HG03521 (cell line): ENCODE data around the gene TOM1L2.

Experiments used
- ATAC-seq: cut with Tn5 transposase; IDR thresholded peaks from one replicate; pipeline ENCODE4 v1.9.1; 2021; ENCODE audit warnings: mild to moderate bottlenecking, moderate library complexity; ENCODE audit not compliant: unreplicated experiment

TOM1L2 gene

DNA sequence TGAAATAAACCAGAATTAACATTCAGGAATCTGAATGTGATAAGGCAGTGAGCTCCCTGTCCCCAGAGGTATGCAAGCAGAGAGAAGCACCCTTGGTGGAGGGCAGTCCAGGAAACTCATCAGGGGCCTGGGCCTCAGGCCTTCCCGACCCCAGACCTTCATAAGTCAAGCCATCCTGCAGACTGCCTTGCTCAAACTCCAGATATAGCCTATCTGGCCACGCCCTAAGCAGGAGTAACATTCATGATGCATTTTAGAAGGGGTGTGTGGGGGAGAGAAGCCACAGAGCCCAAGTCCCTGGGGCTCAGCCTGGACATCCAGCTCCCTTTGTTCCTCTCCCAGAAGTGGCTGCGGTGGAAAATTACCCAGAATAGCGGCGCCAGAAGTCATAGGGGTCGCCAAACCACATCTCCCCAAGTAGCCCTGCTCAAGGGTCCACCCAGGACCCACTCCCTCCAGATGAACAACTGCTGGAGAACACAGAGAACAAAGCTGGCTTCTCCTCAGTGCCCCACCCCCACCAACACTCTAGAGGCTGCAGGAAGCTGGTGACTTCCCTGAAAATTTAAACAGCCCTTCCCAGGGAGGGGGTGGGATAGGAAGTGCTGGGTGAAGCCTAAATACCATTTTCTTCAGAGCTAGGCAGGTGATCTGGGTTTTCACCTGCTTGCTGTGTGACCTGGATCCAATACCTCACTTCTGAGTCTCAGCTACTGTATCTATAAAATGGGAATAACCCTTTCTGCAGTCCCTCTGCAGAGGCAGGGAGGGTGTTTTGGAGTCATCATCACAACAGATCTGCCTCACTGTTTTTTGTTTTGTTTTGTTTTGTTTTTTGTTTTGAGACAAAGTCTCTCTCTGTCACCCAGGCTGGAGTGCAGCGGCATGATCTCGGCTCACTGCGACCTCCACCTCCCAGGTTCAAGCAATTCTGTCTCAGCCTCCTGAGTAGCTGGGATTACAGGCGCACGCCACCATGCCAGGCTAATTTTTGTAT is 133.9 kb downstream of the TOM1L2 start:
- ATAC-seq = no peak

DNA sequence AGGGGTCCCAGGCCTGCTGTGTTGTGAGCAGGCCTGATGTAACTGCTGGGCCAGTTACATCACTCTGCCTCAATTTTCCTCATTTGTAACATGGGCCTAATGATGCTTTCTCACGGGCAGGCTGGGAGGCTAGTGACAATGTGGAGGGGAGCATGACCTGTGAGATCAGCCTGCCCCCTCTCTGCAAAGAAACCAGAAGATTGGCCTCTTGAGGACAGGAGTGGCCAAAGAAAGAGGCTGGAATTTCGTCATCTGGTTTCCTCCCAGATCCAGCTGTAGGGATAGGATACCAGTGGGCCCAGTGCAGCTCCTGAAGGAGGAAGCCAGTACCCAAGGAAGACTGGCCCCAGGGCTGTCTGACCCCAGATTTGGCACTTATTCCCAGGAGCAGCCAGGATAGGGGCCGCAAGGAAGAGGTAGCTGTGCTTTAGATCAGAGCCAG is 134.8 kb downstream of the TOM1L2 start:
- ATAC-seq = no peak

DNA sequence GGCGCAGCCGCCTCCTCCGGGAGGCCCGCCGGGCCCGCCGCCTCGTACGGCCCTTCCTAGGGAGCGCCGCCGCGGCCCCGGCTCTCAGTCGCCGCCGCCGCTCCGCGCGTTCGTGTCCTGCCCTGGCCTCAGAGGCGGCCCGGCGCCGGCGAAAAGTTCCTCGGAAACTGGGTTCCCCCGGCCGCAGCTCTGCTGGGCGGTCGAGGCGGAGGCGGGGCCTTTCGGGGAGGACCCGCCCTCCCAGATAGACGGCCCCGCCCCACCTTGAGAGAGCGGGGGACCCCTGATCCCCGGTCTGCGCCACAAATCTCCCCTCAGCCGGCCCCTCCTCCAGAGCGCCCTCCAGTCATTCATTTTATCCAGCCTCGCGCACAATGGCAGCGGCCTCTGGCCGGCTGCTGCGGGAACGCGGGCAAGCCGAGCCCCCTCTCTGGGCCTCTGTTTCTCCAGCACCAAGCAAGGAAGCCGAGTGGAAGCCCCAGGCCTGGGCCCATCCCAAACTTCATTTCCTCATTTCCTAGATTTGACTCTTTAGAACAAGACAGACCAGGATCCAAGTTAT is 135.3 kb downstream of the TOM1L2 start, which contains the start of gene SREBF1:
Gene SREBF1 (minus strand): TSS at position 169 of the 562 bp plus-strand sequence. CDS start 169 bp downstream, outside the sequence.
- ATAC-seq = peak; percentile 14

DNA sequence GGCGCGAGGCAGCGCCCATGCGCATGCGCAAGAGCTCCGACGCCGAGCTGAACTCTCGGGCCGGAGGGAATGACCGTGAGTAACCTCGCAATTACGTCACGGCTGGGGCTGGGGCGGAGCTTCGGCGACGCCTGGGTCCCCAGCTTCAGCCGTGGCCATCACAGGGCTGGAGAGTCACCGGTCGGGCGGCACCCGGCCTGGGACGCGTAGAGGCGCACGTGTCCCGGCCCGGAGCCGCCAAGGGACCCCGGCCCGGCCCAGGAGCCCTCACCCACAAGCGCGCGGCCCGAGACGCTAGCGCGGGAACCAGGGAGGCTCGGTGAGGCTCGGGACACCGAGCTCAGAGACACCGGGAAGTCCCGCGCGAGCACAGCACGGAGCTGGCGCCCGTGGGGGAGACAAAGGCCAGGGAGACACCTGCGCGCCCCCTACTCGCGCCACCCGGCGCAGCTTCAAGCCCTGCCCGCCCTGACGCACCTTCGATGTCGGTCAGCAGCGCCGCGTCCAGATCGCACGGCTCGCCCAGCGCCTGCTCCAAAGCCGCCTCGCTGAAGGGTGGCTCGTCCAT is 135.9 kb downstream of the TOM1L2 start:
- ATAC-seq = peak; percentile 63

DNA sequence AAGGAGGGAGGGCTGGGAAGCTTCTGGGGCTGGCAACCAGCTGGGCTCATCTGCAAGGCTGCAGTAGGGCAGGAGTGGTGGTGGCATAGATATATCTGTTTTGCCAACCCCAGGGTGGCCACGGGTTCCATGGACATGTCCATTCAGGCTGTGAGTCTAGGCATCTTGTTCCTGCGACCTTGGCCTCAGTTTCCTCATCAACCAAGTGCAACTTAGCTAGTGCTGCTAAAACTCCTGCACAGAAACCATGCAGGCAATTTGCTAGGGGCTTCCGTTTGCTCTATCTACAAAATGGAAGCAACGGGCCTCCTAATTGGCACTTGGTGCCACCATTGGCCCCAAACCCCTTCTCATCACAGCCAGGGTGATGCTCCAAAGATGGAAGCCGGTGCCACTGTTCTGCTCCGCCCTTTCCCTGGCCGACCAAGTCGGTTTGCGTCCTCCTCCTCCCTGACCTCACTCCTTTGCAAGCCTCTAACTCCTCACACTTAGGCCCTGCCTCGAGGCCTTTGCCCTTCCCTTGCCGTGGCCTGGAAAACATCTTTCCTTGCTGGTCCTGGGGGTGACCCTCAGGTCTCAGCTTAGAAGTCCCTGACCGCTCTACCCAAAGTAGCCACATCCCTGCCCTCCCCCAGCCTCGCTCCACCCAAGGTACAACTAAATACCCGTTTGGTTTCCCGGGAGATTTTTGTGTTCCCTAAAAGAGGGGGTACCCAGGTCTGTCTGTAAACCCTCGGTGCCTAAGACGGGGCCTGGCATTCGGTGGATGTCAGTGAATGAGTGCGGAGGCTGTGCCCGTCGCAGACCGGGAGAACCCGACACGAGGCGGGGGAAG is 136.6 kb downstream of the TOM1L2 start:
- ATAC-seq = no peak

DNA sequence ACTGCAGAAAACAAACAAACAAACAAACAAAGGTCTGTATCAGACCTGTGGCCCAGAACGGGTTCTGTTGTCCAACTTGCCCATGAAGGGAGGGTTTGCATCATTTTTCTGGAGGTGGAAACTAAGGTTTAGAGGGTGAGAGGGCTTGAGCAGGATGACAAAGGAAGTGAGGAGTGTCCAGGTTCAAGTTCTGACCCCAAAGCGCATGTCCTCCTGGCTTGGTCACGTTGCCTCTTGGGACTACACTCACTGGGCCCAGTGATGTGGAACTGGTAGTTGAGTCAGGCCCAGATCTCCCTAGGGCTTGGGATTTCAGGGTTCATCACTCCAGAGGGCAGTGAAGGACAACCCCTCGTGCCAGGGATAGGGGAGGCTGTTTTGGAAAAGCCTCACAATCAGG is 137.2 kb downstream of the TOM1L2 start:
- ATAC-seq = no peak

DNA sequence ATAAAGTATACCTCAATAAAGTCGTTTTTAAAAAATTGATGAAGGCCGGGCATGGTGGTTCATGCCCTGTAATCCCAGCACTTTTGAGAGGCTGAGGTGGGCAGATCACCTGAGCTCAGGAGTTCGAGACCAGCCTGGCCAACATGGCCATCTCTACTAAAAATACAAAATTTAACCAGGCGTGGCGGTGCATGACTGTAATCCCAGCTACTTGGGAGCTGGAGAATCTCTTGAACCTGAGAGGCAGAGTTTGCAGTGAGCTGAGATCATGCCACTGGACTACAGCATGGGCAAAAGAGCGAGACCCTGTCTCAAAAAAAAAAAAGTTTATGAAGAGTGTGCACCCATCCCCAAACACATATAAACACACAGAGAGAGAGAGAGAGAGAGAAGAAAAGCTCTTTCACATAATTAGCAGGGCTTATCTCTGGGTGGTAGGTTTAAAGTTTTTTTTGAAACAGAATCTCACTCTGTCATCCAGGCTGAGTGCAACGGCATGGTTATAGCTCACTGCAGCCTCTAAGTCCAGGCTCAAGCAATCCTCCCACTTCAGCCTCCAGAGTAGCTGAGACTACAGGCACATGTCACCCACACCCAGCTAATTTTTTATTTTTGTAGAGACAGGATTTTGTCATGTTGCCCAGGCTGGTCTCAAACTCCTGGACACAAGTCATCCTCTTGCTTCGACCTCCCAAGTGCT is 138.4 kb downstream of the TOM1L2 start:
- no peak for ATAC-seq

DNA sequence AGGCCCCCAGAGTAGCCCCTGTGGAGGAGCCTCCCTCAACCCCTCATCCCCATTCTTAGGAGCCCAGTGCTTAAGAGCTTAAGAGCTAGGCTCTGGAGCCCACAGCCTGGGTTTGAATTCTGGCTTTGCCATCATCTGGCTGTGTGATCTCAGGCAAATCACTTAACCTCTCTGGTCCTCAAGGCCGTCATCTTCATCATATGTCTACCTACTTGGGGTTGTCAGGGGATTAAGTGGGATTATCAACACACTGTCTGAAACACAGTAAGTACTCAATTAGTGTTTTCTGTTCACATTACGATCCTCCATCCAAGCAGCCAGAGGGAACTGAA is 140.2 kb downstream of the TOM1L2 start:
- no peak for ATAC-seq

DNA sequence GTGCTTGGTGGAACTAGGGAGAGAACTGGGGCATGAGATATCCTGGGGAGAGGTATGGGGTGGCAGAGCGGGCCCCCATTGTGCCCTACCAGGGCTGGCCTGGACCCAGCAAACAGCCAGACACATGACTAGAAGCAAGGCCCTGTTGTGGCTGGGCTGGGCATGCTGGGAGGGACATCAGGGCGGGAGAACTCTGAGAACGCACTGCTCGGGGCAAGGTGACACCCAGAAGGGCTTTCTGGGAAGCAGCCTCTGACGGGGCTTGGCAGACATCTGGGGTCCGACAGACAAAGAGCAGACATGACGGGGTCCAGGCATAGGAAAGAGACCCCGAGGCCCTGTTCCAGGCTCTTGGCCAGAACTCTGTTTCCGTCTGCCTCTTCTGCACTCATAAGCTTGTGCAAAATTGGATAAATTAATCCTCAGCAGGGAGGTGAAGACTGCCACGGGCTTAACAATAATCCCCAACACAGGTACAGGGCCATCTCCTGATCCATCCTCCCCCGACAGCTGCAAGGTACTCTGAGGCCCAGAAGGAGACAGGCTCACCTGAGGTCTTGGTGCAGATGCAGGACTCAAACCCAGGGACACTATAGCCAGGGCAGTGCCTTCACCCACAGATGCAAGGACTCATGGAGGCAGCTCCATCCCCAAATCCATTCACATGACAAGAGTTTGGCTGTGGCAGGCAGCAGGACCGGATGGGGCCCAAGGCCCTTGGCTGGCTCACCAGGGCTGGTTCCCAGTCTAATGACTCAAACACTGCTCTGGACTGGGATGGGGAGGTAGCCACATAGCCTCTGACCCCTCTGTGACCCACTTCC is 140.8 kb downstream of the TOM1L2 start:
- no peak for ATAC-seq

DNA sequence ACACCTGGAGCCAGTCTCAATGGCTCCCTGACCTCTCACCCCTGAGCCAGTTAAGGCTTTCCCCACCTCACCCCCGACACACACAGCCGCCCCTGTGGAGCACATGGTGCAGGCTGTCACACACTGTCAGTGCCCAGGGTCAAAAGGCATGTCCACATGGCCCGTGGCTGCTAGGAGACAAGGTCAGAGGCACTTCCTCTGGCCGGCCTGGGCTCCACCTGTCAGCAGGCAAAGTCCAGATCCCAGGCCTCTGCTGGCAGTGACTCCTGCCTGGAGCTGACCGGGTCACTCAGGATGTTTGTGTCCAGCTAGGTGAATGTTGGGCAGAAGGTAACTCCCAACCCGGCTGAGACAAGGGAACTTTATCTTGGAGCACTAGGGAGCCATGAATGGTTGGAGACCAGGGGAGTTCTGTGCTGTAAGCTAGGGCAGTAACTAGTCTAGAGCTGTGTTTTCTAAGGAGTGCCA is 141.4 kb downstream of the TOM1L2 start:
- ATAC-seq = no peak

DNA sequence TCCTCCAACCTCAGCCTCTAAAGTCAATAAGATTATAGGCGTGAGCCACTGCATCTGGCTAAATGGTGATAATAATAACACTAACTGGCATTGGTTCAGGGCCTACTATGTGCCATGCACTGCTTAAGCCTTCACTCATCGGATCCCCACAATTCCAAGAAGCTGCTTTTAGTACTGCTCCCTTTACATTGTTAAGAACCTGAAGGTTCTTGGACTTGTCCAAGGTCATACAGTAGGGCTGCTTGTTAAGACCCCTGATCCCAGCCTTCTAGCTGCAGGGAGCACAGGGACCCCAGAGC is 142.0 kb downstream of the TOM1L2 start:
- ATAC-seq = no peak

DNA sequence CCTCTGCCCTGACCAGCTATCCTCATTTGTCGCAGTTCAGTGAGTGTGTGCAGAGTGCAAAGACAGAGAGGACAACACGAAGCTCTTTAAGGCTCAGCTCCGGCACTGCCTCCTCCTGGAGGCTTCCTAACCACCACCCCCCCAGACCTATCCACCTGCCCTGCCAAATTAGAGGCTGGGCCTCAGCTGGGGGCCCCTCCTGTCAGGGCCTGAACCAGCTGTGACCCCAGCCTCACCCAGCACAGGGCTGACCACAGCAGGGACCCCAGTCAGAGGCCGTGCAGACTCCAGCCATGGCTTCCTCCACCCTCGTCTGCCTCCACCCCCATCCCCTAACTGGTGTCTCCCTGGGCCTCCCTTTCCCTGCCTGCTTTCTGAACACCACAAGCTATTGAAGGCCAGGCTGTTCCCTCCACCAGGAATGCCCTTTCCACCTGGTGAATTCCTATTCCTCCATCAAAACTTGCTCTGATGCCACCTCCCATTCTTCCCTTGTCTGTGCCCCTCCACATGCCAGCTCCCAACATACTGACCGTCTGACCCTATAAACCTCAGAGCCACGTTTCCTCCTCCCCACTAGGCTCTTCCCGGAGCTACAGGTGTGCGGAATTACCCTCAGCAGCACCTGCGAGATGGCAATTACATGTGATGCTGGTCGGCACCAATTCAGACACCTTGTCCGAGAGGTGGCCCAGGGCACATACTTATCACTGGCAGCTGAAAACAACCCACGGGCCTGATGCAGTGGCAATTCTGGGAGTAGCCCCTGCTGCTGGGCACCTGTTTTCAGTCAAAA is 144.2 kb downstream of the TOM1L2 start:
- no peak for ATAC-seq

DNA sequence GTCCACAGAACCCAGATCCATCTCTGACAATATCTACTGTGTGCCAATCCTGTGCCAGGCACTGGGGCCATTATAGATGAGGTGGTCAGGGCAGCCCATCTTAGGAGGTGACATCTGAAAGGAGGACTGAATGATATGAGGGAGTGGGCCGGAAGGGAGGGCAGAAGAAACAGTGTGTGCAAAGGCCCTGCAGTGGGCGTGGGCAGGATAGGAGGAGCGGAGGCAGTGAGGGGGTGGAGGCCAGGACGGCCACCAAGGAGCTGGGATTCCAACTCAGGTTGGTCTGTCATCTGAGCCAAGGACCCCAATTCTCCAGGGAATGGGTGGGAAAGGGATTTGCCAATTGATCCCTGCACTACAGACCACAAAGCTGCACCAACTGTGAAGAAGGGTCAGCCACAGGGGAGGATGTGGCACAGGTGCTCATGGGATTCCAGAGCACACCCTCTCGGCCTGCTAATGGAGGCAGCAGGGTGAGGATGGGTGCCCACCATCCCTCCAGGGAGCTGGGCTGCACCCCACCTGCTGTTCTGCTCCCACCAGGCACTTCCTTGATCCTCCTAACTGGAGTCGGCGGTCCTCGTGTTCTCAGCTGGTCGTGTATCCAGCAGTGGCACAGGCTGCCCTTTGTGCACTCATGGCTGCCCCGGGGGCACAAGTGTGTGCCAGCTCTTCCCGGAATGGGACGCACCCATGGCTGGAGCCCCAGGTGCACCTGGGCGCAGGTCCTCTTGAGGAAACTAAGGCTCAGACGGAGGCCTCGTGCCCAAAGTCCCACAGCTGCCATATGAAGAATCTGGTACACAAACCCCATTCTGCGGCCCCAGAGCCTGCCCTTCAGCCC is 145.0 kb downstream of the TOM1L2 start:
- ATAC-seq = no peak

DNA sequence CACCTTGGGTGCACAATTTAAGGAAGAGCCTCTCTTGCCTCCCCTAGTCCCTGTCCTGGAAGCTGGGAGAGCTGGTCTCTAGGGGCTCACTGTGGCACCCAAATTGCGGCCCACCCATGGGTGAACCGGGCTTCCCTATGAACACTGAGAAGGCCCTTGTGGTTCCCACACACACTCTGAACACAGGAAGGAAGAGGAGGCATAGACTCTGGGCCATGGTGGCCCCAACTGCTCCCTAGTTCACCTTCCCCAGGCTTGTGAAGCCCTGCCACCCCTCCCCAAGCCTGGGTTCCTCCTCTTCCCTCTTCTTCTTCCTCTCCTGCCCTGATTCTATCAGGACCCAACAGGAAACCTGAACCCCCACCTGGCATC is 145.9 kb downstream of the TOM1L2 start:
- ATAC-seq = no peak

DNA sequence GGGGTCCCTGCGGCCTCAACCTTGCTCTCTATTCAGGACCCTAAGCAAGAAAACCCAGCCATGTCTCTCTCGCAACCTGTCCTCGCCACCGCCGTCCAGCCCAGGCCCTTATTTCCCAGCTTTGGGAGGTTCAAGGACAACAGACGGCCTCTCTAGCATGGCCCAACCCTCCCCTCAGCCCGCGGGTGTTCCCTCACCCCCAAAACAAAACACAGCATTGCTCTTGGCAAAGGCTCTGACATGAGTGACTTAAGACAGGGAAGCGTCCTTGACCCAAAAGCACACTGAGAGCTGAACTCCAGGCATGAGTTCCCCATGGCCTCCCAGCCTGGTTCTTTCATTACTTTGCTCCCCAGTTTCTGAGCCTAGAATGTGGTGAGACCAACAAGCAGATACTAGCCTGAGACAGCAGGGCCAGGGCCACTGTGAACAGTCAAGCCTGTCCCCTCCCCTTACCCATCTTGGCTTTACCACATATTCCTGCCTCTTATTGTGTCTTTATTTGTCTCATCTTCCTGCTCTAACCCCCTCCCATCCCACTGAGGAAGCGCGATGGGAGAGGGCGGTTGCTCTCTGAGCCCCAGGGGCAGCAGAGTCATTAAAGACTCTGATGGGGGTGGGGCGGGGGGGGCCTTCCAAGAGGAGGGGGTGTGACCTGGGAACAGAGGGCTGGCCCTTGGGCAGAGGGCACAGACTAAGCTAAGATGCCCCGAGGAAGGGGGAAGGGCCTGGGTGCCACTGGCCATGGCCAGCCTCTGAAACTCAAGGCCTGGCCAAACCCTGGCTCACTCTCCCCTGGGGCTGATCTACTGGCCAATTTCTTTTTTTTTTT is 147.2 kb downstream of the TOM1L2 start:
- no peak for ATAC-seq

DNA sequence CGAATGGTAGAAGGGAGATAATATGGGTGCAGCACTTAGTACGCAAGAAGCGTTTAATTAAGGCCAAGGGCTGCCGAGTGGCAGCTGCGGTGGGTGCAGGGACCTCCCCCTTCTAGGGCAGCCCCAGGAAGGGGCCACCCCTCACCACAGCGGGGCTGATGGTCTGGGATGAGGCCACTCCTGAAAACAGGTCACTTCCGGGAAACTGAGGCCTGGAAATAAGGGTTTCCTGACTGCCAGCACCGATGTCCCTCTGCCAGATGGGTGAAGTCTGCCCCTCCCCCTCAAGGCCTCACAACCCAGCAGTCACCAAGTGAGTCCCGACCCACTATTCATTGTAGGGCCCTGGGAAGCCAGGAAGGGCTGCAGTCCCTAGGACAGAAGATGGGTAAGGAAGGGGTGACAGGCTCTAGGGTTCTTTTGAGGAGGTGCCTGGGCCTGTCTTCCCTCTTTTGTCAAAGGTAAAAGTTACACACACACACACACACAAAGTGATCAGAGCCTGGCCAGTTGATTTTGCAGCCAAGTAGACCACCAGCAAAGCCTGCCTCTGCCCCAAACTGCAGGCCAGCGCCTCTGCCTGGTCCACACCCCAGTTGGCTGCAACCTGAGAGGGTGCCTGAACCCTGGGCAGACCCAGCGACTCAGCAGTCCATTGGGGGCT is 147.9 kb downstream of the TOM1L2 start:
- no peak for ATAC-seq
